Gastroesophageal sphincter (tissue), 4 donors: ENCODE data around the gene ERCC6L2. TPM values are rescaled to one million over a fixed set of nuclear protein-coding genes. Genes with fewer than 3 reads are reported as not detected.

Experiments
- ATAC-seq: fragments of 150-250 bp; one replicate; pipeline ENCODE4 v1.9.1; 2016; ENCODE audit warnings: mild to moderate bottlenecking, moderate library complexity
- H3K27ac ChIP-seq, 4 donors: fragments of 200-600 bp; sonication (generic) in 3 of 4; 1 replicate in 3 of 4; 2 replicates in 1 of 4; pipeline ENCODE4 v1.5.1; 2016 to 2019
- H3K27me3 ChIP-seq: fragments of 200-600 bp; sonication (generic); one replicate; pipeline ENCODE4 v1.5.1; 2019
- H3K36me3 ChIP-seq, 2 donors: fragments of 200-600 bp; sonication (generic); one replicate each; pipeline ENCODE4 v1.5.1; 2019; ENCODE audit warnings: control low read depth in 1 of 2
- H3K4me1 ChIP-seq, 3 donors: fragments of 200-600 bp; sonication (generic); 1 replicate in 2 of 3; 2 replicates in 1 of 3; pipeline ENCODE4 v1.5.1; 2016 to 2019; ENCODE audit warnings: control low read depth in 2 of 3
- H3K4me3 ChIP-seq, 2 donors: fragments of 200-600 bp; sonication (generic); one replicate each; pipeline ENCODE4 v1.5.1; 2019; ENCODE audit warnings: mild to moderate bottlenecking in 1 of 2, moderate library complexity in 1 of 2
- H3K9me3 ChIP-seq, 3 donors: fragments of 200-600 bp; sonication (generic); one replicate each; pipeline ENCODE4 v1.5.1; 2017 to 2019; ENCODE audit warnings: control low read depth in 2 of 3
- CTCF ChIP-seq, 4 experiments: fragments of 200-600 bp in 2 of 4; fragments of 450-650 bp in 2 of 4; sonication (generic) in 1 of 4; IDR thresholded peaks; one replicate each; pipeline ENCODE4 v1.5.1; 2017 to 2019; ENCODE audit warnings: antibody characterized with exemption in 4 of 4, mild to moderate bottlenecking in 2 of 4, moderate library complexity in 2 of 4
- EP300 ChIP-seq: sonication (generic); formaldehyde crosslinking; IDR thresholded peaks from one replicate; pipeline ENCODE4 v1.6.1; 2017; ENCODE audit warnings: antibody characterized with exemption, mild to moderate bottlenecking
- POLR2A ChIP-seq, 2 donors: fragments of 450-650 bp; IDR thresholded peaks; one replicate each; pipeline ENCODE4 v1.6.1; 2017; ENCODE audit warnings: antibody characterized with exemption in 2 of 2, mild to moderate bottlenecking in 2 of 2, moderate library complexity in 1 of 2
- POLR2AphosphoS5 ChIP-seq: sonication (generic); formaldehyde crosslinking; IDR thresholded peaks from one replicate; pipeline ENCODE4 v1.6.1; 2017; ENCODE audit warnings: antibody characterized with exemption
- WGBS, 2 donors: methylation state at CpG; one replicate each; pipeline ENCODE4 v1.1.5; 2018; ENCODE audit warnings: low coverage in 1 of 2; 5-methylcytosine and 5-hydroxymethylcytosine counted together
- total RNA-seq, 4 donors: library from RNA; depleted of rRNA; stranded (reverse); fragments of >200 nt; gene quantifications; one replicate each; pipeline ENCODE4 v1.1.0, GENCODE V29; 2016

Gene ERCC6L2
- total RNA-seq, 4 donors from 2014 or later = 70.0 to 137 (median 113) TPM

GRCh38 chr9:95901506-95901905, 26.0 kb downstream of the ERCC6L2 start:
- Histone ChIP-seq H3K27ac (no peak overlapping the region), H3K4me1 (peaks cover 0 to 8% (median 0%) of the 10 kb centered on the region in 3 donors), H3K9me3 (no peaks in the 10 kb centered on the region), H3K4me3 (no peak overlapping the region), H3K36me3 (peaks cover 0 to 10% of the 10 kb centered on the region in 2 donors), H3K27me3 (no peaks in the 10 kb centered on the region)
- no peak for TF ChIP-seq CTCF (IDR thresholded peaks at IDR 0.05)
- no peak for TF ChIP-seq POLR2AphosphoS5
- TF ChIP-seq POLR2A (IDR thresholded peaks at IDR 0.05) = no peak
- no peak for TF ChIP-seq EP300
- ATAC-seq = no peak
- WGBS, 2 donors = 48 to 74% methylated on average over 2 to 3 of the region's 3 CpGs

GRCh38 chr9:95903398-95903797, 27.9 kb downstream of the ERCC6L2 start:
- ATAC-seq = no peak
- no peaks in the 10 kb centered on the region for H3K27me3 ChIP-seq
- peaks cover 0 to 10% of the 10 kb centered on the region in 2 donors for H3K36me3 ChIP-seq
- H3K4me1 ChIP-seq = peaks cover 0 to 8% (median 0%) of the 10 kb centered on the region in 3 donors
- TF ChIP-seq CTCF (IDR thresholded peaks at IDR 0.05) (no peak), EP300 (no peak), POLR2A (IDR thresholded peaks at IDR 0.05) (no peak), POLR2AphosphoS5 (no peak)
- no peaks in the 10 kb centered on the region for H3K9me3 ChIP-seq
- H3K27ac ChIP-seq = no peak overlapping the region
- no peak overlapping the region for H3K4me3 ChIP-seq

GRCh38 chr9:95907794-95908193, 32.3 kb downstream of the ERCC6L2 start:
- no peak for ATAC-seq
- WGBS, 2 donors = 96% methylated on average over 2 of the region's 2 CpGs; no CpG with 5 or more reads in 1 of the 2 donors
- H3K4me1 ChIP-seq = no peaks in the 10 kb centered on the region
- no peak for TF ChIP-seq POLR2AphosphoS5
- TF ChIP-seq EP300 = no peak
- no peak for TF ChIP-seq CTCF (IDR thresholded peaks at IDR 0.05)
- no peak for TF ChIP-seq POLR2A (IDR thresholded peaks at IDR 0.05)
- no peaks in the 10 kb centered on the region for H3K36me3 ChIP-seq
- no peaks in the 10 kb centered on the region for H3K9me3 ChIP-seq
- no peak overlapping the region for H3K4me3 ChIP-seq
- no peaks in the 10 kb centered on the region for H3K27me3 ChIP-seq
- H3K27ac ChIP-seq = no peak overlapping the region

GRCh38 chr9:95910023-95910707, 34.7 kb downstream of the ERCC6L2 start:
- WGBS, 2 donors = 93 to 98% methylated on average over 3 of the region's 3 CpGs
- Histone ChIP-seq H3K9me3 (no peaks in the 10 kb centered on the region), H3K27ac (no peak overlapping the region), H3K4me3 (no peak overlapping the region), H3K27me3 (no peaks in the 10 kb centered on the region), H3K36me3 (peaks cover 0 to 4% of the 10 kb centered on the region in 2 donors), H3K4me1 (no peaks in the 10 kb centered on the region)
- TF ChIP-seq POLR2AphosphoS5 = no peak
- TF ChIP-seq EP300 = no peak
- no peak for ATAC-seq

- peaks cover 3 to 8% of the 10 kb centered on the region in 2 donors for H3K36me3 ChIP-seq
- no peak overlapping the region for H3K4me3 ChIP-seq
- no peak for TF ChIP-seq POLR2AphosphoS5
- no peaks in the 10 kb centered on the region for H3K9me3 ChIP-seq
- 92 to 100% methylated on average over 1 to 3 of the region's 3 CpGs for WGBS, 2 donors
- ATAC-seq = no peak
- no peaks in the 10 kb centered on the region for H3K4me1 ChIP-seq
- H3K27me3 ChIP-seq = no peaks in the 10 kb centered on the region
- no peak overlapping the region for H3K27ac ChIP-seq
Measured at GRCh38 chr9:95910770-95911340, 35.4 kb downstream of the ERCC6L2 start.

- ATAC-seq = no peak
- H3K36me3 ChIP-seq = peaks cover 5 to 26% of the 10 kb centered on the region in 2 donors
- H3K9me3 ChIP-seq = no peaks in the 10 kb centered on the region
- no peak overlapping the region for H3K4me3 ChIP-seq
- no peaks in the 10 kb centered on the region for H3K4me1 ChIP-seq
- H3K27ac ChIP-seq = no peak overlapping the region
- TF ChIP-seq POLR2AphosphoS5 = no peak
- TF ChIP-seq CTCF (IDR thresholded peaks at IDR 0.05) = no peak
- no peak for TF ChIP-seq EP300
- no peak for TF ChIP-seq POLR2A (IDR thresholded peaks at IDR 0.05)
- no peaks in the 10 kb centered on the region for H3K27me3 ChIP-seq
Measured at GRCh38 chr9:95912773-95913172, 37.3 kb downstream of the ERCC6L2 start.
